NCI-H2029 treated with DMSO at 0.1 percent for 48 hours (cell line): Measurements from ENCODE around the gene OPHN1.
"Not testable (repeated sequence)": the region's sequence is repeated elsewhere in the genome, so short reads cannot be mapped to it uniquely, and the experiment has no call there.

ENCODE experiments used
- DNase-seq: peaks from one replicate; lab custom pipeline; 2025; lab: John Stamatoyannopoulos, UW

Gene OPHN1

GRCh38 chrX:68147848-68148247 lies 285.4 kb downstream of the OPHN1 start:
- no peak for DNase-seq

- DNase-seq, result no peak
Measured at GRCh38 chrX:68146054-68146453, 287.2 kb downstream of the OPHN1 start.

DNA sequence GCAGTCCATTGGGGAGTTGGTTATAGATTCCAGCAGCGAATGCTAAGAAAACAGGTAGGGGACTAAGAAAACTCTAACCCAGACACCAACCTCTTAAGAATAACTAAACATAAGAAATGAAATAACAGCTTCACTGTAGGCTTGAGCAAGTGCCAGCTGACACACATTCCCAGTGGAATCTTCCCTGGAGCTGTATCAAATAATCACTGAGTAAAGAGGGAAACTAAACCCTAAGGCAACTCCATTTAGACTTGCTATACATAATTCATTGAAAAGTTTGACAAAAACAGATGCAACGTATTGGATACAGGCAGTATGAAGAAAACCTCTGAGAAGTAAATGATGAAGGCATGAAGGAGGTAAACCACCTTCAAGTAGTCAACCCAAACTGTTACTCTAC lies 293.5 kb downstream of the OPHN1 start:
- DNase-seq, result no peak

DNA sequence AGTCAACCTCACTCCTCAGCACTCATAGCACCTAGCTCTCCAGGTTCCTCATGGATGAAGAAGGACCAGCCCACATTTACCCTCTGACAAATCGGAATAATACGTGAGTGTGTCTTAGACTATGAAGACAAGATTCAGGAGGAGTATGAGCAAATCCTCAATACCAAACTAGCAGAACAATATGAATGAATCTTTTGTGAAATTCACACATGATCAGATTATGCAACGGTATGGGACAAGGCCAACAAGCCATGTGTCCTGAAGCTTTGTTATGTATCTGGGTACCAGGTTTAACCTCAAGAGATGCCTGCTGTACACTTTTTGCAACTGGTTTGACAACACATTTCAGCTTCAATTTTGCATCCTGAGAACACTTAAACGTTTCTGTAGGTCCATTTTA lies 300.1 kb downstream of the OPHN1 start:
- no peak for DNase-seq

- no peak for DNase-seq
Measured at GRCh38 chrX:68132749-68133148, 300.5 kb downstream of the OPHN1 start.

DNA sequence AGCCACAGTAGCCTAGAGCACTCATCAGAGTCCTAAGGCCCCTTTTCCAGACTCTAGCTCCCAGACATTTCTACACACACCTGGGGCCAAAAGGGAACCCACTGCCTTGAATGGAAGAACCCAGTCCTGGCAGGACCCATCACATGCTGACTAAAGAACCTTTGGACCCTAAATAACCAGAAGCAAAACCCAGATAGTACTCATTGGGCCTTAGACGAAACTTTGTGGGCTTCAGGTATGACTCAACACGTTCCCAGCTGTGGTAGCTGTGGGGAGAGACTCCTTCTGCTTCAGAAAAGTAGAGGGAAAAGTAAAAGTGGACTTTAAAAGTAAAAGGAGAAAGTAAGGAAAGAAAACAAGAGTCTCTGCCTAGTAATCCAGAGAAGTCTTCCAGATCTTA lies 311.5 kb downstream of the OPHN1 start:
- no peak for DNase-seq

DNA sequence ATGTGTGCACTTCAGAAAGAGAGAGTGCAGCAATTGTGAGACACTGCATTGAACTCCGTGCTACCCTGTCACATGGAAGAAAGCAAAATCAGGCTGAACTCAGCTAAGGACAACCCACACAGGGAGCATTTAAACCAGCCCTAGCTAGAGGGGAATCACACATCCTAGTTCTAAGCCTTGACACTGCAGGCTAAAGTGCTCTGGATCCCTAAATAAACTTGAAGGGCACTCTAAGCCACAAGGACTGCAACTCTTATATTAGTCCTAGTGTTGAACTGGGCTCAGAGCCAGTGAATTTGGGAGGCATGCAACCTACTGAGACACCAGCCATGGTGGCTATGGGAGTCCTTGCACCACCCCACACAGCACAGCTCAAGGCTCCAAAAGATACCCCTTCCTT lies 311.9 kb downstream of the OPHN1 start:
- no peak for DNase-seq

DNA sequence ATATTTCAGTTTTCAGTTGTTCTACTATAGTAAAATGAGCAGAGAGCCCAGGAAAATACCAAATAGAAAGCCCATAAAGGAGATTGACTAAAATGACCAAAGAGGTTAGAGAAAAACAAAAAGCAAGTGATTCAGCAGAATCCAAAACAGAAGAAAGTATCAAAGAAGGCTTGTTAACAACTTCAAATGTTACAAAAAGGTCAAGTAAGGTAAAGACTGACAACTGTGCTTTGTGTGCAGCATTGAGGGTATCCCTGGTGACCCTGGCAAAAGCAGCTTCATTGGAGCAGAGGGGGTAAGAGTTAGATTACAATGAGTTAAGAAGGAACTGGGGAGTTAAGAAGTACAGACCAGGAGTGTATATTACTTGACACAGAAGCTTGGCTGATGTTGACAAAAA lies 317.9 kb downstream of the OPHN1 start:
- DNase-seq, result no peak

DNA sequence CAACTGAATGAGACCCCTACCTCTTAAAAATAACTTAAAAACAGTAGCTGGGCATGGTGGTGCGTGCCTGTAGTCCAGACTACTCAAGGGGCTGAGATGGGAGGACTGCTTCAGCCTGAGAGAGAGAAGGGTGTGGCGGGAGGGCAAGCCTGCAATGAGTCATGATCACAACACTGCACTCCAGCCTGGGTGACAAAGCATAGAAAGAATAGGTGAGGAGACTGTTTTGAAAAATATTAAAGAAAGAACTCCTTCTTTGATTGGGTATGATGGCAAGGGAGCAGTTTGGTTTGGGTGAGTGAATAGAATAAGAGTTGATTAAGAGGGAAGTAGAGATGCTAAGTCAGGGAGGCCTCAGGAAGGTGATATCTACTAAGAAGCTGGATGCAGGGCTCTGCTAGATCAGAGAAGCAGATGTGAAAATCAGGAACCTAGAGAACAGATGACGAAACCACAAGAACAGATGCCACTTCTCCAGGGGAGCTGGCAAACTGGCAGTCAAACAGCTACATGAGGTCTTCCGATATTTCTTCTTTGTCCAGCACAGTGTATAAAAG lies 318.6 kb downstream of the OPHN1 start:
- DNase-seq, result no peak

DNA sequence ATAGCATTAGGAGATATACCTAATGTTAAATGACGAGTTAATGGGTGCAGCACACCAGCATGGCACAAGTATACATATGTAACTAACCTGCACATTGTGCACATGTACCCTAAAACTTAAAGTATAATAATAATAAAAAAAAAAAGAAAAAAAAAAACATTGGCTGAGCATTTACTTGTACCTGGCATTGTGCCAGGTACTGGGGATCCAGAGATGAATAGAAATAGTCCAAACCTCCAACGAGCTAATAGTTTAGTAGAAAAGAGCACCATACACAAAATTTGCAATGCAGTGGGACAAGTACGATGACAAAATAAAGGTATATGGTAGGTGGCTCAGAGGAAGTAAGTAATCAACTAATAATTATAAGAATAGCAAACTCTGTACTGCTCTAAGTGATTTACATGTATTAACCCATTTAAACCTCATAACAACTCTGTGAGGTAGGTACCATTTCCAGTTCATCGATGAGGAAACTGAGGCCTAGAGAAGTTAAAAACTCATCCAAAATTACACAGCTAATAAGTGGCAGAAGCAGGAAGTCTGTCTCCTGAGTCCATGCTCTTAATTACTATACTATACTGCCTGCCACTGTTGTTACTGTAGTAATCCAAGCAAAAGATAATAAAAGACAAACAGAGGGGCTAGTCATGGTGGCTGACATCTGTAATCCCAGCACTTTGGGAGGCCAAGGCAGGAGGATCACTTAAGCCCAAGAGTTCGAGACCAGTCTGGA lies 319.3 kb downstream of the OPHN1 start:
- DNase-seq, result no peak

DNA sequence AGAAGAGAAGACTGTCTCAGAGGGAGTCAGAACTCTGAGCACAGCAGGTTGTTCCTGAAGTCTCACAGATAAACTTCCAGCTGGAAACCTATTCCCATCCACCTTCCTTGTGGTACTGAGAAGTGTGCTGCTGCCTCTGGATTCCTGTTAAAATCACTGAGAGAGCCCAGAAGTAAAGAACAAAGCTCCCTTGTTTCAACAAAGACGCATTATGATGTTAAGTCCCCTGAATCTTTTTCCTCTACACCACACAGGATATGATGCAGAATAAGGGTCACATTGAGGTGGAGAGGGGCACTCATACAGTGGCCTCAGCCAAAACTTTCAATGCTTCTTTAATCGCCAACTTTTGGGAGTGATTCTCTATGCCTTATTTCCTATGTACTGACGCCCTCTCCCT lies 321.0 kb downstream of the OPHN1 start:
- no peak for DNase-seq

- DNase-seq, result no peak
Measured at GRCh38 chrX:68109162-68109561, 324.1 kb downstream of the OPHN1 start.

DNA sequence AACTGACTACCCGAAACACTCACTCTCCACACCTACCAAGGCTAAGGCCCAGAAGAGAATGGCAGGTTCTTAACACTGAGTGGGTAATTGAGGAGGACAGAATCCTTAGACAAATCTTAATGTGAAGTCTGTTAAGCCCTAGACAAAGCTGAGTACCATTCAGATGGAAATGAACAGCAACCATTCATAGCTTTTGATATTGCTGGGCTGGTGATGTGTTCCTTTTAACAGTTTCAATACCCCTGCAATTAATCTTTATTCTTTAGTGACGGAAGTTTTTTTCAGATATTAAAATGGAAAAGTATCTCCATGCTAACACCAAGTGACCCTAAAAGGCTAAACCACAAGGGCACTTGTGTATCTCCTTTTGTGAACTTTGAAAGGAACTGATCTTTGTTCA lies 334.9 kb downstream of the OPHN1 start:
- no peak for DNase-seq

DNA sequence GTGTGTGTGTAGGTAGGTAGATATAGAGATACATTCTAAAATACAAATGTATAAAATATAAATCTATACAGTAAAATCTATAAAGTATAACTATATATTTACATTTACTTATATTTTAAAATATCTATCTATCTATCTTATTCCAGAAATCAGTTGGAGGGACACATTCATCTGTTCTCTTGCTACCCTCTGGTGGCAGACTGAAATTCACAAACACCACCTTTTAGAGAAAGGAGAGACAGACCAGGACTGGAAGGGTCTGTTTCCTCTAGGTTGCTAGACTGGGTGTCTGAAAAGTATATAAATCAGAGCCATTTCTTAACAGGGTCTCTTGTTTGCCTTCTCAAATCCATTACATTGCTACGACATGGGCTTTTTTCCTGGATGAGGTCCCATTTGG lies 343.0 kb downstream of the OPHN1 start:
- no peak for DNase-seq

DNA sequence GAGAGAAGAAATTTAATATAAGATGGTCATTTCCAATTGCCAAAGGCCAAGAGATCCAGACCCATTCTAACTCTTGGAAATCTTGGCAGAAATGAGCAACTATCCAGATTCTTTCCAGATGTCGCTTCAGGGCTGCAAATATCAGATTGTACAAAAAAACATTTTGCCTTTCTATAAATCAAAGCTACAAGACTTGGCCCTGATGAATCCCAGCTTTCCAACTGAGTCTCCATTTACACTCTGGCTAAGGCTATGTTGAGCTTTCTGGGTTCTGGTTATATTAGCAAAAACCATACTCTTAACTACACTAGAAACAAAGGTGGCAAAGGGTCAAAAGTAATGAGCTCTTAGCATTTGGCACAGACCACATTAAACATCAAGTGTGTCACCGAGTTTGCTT lies 345.8 kb downstream of the OPHN1 start:
- DNase-seq, result no peak

DNA sequence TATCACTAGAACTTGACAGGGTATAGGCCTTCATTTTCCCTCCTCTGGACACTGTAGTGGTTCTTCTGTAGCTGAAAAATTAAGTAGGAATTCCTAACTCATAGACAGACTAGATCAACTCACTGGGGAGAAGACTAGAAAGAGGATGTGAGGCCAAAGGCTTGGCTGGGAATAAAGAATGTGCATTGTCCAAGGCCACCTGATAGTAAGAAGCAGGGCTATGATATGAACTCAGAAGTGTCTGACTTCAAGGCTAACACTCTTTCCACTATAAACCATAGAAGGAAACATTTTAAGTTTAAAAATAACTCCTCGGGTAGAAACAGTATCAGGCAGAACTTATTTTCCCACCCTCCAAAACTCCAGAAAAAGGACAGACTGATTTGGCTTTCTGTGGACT lies 346.6 kb downstream of the OPHN1 start:
- DNase-seq, result no peak

DNA sequence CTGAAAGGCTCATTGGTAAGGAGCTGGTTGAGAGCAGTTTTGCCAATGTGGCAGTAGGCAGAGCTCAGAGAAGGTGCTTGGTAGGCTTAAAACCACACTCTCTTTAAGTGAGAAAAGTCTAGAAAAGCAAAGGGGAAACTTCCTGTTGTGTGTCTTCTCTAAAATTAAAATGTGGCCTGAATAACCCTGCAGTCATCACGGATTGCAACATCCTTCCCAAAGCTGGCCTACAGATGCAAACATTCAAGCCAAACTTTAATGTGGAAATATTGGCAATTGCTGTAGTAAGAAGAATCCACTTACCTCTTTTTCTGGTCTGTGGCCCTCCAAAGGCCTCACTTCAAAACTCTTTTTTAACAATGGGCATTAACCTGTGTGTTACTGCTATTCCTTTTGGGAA lies 348.5 kb downstream of the OPHN1 start:
- no peak for DNase-seq

GRCh38 chrX:68083510-68083909 lies 349.8 kb downstream of the OPHN1 start:
- DNase-seq, result no peak

DNA sequence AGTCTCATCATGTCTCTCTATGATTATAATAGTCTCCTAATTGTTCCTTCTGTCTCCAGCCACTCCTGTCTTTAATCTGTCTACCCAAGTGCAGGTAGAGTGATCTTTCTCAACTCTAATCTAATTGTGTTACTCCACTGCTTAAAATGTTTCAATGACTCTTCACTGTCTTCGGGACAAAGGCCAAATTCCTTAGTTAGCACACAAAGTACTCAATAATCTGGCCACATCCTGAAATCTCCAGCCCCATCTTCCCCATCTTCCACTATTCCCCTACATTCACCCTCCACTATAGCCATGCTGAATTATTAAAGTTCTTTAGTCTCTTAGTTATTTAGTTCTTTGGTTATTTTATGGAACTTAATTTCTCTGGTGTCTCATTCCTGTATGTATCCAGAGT lies 353.3 kb downstream of the OPHN1 start:
- no peak for DNase-seq

- DNase-seq, result not testable (repeated sequence)
Measured at GRCh38 chrX:68078801-68079200, 354.5 kb downstream of the OPHN1 start.

- no peak for DNase-seq
Measured at GRCh38 chrX:68077378-68077777, 355.9 kb downstream of the OPHN1 start.

- no peak for DNase-seq
Measured at GRCh38 chrX:68072041-68072440, 361.3 kb downstream of the OPHN1 start.

DNA sequence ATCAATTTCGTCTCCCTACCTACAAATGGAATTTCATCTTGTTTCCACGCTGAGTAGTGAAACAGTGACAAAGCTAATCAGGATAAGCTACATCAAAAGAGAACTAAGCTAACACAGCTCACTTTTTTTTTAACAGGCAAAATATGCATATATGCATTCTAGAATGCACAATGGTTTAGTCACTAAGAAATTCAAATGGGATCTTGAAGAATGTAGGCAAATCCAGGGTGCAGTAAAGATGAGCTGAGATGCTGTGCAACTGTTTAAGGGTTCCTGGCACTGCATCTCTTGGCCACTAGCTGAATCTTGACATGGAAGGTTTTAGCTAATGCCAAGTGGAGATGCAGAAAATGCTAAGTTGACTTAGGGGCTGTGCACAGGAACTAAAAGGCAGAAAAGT lies 363.2 kb downstream of the OPHN1 start:
- not testable (repeated sequence) for DNase-seq

GRCh38 chrX:68061206-68061535 lies 372.1 kb downstream of the OPHN1 start:
- DNase-seq, result no peak
